CD4-positive, alpha-beta T cell treated with Interferon gamma for 1 hour (primary cell): ENCODE results near the gene CUL4A.
A peak's percentile ranks its signal among the peaks of the same experiment; 100 is the strongest.
"Not testable (repeated sequence)": the region's sequence is repeated elsewhere in the genome, so short reads cannot be mapped to it uniquely, and the experiment has no call there.

Experiments used
- DNase-seq: peaks from one replicate; pipeline ENCODE4 v3.0.0-alpha.2; 2020

CUL4A gene

DNA sequence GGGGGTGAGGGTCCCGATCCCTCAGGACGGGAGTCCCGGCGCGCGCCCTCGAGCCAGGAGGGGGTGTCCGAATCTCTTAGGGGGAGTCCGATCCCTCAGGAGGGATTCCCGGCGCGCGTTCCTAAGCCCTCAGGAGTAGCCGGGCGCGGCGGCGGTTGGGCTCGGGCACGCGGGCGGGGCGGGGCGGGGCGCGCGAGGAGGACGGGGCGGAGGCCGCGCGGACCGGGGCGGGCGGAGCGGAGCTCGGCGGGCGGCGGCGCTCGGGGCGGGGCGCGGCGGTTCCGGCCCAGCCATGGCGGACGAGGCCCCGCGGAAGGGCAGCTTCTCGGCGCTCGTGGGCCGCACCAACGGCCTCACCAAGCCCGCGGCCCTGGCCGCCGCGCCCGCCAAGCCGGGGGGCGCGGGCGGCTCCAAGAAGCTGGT lies at the start of gene CUL4A:
TSS of gene CUL4A (plus strand) at position 278 of the 423 bp plus-strand sequence. CDS start at position 293, 15 bp downstream.
- DNase-seq = peak; percentile 66

DNA sequence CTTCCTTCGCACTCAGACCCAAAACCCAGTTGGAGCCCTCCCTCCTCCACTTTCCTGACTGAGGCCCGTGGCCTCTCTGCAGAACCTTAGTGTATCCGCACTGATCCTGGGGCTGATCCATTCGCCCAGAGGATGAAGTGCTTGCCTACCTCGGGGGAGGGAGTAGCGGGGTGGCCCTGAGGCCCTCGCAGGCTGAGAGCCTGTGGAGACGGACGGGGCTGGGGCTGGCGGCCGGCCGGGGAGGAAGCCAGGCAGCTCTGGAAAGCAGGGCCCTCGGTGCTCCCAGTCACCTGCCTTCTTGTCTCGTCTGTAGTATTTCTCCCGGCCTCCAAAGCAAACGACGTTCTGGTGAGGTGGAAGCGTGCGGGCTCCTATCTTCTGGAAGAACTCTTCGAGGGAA lies 49.7 kb upstream of the CUL4A start:
- DNase-seq = no peak

DNA sequence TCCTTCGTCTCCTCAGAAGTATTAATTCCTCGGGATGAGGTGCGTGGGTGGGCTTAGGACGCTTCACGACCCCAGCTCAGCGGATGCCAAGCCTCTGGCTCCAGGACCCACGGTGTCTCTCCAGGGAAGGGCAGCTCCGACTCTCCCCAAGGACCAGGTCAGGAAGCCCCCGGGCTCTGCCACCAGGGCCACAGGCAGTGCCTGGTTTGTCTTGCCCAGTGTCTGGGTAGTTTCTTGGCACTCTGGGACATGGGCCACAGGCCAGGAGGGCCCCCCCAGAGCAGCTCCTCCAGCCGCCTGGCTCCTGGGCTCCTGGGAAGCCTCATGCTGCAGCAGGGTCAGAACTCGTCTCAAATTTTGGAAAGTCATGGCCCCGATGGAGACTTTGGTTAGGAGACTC lies 48.4 kb upstream of the CUL4A start:
- DNase-seq = no peak

DNA sequence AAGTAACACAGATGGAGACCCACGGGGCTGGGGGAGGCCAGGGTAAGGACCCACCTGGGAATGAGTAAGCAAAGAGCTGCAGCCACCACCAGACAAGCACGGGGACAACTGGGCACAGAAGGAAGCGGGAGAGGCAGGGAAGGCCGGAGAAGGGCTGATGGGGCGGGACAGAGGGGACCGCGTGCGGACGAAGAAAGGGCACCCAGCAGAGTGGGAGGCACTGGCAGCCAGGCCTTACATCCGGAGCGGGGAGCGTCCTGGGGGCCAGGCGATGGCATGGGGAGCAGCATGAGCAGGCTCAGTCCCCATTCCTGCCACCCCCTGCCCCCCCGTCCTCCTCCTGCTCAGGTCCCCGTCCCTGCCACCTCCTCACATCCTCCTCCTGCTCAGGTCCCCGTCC lies 48.0 kb upstream of the CUL4A start:
- DNase-seq = no peak

DNA sequence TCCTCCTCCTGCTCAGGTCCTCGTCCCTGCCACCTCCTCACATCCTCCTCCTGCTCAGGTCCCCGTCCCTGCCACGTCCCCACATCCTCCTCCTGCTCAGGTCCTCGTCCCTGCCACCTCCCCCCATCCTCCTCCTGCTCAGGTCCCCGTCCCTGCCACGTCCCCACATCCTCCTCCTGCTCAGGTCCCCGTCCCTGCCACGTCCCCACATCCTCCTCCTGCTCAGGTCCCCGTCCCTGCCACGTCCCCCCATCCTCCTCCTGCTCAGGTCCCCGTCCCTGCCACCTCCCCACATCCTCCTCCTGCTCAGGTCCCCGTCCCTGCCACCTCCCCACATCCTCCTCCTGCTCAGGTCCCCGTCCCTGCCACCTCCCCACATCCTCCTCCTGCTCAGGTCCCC lies 47.4 kb upstream of the CUL4A start:
- DNase-seq = not testable (repeated sequence)

DNA sequence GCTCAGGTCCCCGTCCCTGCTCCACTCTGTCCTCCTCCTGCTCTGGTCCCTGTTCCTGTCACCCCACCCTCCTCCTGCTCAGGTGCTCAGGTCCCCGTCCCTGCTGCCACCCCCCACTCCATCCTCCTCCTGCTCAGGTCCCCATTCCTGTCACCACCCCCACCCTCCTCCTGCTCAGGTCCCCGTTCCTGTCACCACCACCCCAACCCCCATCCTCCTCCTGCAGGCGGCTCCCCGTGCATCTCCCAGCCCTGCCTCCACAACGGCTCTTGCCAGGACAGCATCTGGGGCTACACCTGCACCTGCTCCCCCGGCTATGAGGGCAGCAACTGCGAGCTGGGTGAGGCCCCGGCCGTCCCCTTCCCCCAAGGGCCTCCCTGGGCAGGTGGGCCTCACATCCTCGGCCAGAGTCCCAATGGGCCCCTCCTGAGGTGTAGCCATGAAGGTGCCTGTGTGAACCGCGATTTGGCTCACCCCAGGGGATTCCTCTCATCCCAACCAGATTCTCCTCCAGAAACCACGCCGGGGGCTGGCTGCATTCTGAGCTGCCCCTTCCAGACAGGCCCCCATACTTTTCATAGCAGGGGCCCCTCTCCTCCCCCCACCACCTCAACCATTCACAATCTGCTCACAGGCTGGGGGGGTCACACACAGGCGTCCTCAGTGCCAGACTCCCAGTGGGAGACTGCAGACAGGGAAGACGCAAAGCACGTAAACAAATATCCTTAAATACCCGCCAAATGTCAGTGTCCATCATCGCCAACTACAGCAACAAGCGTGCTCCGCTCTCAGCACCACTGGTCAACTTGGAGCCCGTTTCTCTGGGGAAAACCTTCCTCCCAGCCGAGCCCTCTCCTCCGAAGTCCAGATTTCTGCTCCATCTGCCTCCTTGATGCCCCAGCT lies 46.4 kb upstream of the CUL4A start:
- DNase-seq = no peak

DNA sequence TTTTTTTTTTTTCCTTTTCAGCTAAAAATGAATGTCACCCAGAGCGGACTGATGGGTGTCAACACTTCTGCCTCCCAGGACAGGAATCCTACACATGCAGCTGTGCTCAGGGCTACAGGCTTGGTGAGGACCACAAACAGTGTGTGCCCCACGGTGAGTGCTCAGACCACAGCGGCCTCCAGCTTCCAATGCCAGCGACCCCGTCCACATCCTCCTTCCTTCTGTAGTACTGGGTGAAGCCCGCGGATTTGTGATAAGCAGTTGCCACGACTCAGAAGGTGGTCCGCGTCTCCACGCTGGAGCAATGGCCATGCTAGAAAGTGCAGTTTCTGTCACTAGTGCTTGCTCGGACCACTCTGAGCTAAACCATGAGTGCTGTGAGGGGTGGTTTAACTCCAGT lies 44.9 kb upstream of the CUL4A start:
- no peak for DNase-seq

DNA sequence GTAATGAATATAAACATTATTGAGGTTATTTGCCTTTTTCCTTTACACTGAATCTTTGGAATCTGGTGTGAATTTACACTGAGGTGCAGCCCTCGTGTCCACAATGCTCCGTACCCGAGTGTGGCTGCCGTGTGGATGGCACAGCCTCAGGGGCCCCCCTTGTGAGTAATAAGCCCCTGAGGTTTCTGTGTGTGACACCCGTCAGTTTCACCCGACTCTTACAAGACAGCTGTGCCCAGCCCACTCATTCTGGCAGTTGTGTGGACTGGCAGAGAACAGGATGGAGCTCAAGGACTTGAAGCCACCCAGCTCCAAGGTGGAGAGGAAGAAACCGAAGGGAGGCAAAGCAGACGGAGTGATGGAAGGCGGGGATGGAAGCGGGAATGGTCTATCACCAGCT lies 43.1 kb upstream of the CUL4A start:
- DNase-seq = no peak

DNA sequence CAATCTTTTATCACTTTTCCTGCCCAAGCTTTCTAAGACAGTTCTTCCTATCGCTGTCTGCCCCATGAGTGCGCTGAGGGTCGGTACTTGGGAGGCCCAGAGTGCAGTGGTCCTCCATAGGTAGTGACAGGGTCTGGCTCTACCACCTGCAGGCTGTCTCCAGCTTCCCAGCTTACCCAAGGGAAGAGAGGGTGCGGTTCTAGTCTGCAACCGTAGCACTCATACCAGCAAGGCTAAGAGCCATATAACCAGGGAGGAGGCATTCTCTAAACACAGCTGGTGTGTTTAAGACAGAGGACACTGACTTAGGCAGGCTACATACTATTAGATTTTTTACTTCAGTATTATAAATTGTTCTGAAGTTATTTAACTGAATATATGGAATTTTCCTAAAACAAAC lies 42.7 kb upstream of the CUL4A start:
- DNase-seq = no peak

DNA sequence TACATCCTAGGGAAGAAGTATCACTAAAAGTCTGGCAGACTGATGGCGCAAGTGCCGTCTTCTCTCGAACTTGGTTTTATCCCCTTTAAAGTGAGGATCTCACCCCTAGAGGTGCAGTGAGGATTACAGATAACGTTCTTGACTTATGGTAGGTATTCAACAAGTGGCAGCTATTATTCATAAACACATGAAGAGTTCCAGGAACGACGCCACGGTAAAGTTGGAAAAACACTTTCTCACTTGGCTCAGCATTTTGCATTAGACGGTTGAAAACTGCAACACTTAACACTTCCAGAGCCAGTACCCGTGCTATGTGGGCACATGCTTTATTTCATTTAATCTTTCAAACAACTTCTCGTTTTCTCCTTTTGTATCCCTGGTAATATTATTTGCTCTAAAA lies 42.3 kb upstream of the CUL4A start:
- DNase-seq = no peak

DNA sequence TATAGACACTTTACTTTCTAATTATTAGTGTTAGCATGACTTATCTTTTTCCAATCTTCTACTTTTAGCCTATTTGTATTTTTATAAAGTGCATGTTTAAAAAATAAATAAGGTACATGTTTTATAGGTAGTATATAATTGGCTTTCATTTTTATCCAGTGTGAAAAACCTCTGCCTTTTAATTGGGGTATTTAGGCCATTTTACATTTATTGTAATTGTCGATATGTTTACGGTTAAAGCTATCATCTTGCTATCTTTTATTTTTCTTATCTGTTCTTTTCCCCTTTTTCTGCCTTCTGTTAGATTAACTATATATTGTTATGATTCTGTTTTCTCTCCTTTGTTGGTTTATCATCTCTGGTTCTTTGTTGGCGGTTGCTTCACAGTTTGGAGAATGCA lies 41.8 kb upstream of the CUL4A start:
- DNase-seq = no peak

DNA sequence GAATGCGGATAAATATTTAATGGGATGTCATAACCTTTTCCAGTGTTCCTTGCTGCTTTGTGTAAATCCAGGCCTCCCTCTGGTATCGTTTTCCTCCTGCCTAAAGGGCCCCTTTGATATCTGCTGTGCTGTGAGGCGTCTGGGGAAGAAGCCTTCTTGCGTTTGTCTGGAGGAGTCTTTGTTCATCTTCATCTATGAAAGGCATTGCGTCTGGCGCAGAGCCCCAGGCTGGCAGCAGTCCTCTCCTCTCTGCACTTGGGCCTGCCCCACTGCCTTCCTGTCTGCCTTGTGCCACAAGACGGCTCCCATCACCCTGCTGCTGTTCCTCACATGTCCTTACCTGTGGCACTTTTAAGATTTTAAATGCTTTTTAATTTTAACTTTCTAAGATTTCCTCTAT lies 41.2 kb upstream of the CUL4A start:
- no peak for DNase-seq

DNA sequence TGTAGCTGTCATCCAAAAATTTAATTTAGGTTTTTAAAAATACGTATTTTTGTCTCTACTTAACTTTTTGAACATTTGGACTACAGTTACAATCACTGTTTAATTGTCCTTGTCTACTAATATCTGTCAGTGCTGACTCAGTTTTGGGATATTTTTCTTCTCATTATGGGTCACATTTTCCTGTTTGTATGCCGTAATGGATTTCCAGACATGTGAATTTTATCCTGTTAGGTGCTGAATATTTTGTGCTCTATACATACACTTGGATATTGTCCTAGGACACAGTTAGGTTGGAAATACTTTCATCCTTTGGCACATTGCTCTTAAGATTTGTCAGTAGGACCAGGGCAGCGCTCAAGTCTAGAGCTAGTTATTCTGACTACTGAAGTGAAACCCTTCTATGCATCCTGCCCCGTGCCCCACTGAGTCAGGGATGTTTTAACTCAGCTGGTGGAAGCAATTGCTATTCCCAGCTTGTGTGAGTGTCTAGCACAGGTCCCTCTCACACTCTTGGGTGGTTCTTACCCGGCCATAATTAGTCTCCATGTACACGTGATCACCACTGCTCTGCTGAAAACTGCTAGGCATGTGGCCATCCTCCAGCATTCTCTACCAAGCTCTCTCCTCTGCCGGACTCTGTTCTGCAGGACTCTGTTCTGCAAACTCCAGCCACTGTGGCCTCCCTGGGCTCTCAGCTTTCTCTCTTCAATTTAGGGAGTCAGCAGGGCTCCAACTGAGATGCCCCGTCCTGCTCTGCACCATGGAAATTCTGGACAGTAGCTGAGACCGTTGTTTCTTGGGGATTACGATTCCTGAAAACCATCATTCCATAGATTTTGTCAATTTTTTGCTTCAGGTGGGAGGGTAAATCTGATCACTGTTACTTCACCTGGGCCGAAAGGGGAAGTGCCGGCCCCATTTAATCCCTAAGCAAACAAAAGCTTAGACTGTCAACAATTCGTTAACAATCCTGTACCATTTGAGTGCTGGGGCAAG lies 39.8 kb upstream of the CUL4A start:
- DNase-seq = no peak

DNA sequence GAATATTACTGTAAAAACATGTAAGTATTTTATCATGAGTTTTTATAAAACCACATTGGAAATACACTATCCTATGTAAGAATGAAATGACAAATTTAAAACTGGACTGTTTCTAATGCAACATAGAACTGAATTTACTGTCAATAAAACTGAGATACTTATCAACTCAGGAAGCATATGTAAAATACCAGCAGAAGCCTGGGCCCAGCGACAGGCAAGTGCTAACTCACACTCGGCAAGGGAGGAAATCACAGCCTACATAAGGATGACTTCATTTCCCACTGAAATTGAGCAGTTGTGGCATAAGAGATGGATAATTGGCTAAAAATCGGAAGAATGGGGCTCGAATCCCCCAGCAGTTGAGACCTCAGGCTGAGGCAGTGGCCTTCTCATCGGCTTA lies 38.9 kb upstream of the CUL4A start:
- DNase-seq = no peak

DNA sequence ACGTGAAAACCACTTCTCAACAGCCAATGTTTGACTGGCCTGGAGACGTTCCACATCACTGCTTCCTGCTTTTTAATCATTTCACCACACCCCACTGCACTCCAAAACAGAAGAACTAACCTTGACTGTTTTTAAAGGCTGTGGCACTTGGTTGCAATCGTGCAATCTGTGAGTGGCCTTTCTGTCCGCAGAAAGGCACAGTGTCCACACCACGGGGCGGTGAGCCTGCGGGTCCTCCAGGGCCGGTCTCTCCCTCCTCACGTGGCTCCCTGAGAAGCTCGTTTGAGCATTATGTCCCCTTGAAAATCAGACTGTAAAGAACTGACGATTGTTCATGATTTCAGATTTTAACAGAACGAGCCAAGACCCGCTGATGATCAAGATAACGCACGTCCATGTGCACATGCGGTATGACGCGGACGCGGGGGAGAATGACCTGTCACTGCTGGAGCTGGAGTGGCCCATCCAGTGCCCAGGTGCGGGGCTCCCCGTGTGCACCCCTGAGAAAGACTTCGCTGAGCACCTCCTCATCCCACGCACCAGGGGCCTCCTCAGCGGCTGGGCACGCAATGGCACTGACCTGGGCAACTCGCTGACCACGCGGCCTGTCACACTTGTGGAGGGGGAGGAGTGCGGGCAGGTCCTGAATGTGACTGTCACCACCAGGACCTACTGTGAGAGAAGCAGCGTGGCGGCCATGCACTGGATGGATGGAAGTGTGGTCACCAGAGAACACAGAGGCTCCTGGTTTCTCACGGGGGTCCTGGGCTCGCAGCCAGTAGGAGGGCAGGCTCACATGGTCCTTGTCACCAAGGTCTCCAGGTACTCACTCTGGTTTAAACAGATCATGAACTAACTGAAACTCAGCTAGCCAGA lies 37.9 kb upstream of the CUL4A start:
- no peak for DNase-seq

DNA sequence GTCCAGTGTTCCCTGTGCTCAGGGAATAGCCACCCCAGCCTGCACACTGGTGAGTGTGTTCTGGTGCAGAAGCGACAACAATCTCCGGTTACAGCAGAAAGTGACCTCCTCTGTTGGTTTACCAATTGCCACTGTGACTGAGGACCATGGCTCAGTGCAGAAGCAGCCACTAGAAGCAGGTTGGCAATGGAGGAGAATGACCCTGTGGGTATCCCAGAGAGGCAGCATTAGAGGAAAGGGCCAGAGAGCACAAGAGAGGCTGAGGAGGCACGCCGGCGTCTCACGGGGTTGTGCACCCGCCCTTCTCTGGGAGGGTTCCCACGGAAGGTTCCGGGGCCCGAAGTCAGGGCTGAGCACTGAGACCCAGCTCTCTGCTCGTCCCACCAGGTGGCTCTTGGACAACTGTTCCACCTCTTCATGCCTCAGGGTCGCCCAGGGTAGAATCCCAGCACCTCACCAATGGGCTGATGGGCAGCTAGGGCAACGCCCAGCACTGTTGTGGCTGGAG lies 36.9 kb upstream of the CUL4A start:
- no peak for DNase-seq

DNA sequence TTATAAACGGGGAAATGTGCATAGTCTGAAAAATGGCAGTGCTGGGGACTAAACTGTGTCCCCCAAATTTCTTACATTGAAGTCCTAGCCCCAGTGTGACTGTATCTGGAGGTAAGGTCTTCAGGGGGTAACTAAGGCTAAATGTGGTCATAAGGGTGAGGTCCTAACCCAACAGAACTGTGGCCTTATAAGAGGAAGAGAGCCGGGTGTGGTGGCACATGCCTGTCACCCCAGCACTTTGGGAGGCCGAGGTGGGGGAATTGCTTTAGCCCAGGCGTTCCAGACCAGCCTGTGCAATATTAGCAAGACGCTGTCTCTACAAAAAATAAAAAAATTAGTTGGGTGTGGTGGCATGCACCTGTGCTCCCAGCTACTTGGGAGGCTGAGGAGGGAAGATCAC lies 33.1 kb upstream of the CUL4A start:
- DNase-seq = peak; percentile 80

DNA sequence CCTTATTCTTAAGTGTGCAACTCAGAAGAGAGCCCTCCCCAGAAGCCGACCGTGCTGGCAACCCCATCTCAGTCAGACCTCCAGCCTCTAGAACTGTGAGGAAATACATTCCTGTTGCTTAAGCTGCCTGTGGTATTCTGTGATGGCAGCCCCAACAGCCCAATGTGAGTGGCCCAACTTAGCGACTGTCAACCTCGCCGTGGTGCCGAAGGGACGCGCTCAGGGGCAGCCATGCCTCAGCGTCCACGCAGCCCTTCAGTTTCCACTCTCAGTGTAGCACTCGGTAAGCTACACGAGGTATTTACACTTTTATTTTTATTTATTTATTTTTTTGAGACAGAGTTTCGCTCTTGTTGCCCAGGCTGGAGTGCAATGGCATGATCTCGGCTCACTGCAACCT lies 32.6 kb upstream of the CUL4A start:
- DNase-seq = no peak

DNA sequence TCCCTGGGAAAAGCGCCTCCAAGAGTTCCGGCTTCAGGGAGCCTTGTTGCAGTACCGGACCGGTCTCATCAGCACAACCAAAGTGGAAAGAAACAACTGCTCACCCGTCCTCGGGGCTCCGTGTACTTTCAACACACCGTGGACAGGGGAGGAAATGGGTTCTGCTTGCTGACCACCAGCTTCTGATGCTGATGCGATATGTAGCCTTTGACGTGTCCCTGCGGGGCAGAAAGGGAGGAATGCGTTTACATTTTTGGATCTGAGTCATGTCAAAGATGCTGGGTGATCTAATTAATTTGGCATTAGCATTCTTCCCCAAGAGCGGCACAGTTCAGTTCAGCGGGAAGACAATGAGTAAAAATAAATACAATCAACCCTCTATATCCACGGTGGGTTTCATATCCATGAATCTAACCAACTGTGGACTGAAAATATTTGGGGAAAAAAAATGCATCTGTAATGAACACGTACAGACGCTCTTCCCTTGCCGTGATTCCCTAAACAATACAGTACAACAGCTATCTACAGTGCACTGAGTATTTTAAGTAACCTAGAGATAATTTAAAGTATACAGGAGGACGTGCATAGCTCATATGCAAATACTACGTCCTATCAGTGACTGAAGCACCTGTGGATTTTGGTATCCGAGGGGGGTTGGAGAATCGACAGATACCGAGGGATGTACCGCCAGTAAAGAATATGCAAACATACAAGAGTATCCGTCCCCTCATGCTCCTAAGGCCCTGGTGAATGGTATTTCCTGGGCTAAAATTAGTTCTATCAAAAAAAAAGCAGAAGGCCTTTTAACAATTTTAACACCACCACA lies 31.1 kb upstream of the CUL4A start:
- no peak for DNase-seq

DNA sequence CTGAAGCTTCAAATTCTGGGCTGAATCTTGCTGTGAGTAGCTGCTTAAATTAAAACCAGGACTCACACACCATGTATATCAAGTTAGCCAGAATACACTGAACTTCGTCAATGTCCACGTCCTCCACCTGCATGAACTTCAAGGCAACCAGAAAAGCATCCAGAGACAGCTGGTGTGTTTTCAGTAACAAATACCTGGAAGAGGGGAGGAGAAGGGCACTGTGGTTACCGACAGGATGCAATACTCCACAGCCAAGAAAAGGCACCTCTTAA lies 30.6 kb upstream of the CUL4A start:
- DNase-seq = no peak

DNA sequence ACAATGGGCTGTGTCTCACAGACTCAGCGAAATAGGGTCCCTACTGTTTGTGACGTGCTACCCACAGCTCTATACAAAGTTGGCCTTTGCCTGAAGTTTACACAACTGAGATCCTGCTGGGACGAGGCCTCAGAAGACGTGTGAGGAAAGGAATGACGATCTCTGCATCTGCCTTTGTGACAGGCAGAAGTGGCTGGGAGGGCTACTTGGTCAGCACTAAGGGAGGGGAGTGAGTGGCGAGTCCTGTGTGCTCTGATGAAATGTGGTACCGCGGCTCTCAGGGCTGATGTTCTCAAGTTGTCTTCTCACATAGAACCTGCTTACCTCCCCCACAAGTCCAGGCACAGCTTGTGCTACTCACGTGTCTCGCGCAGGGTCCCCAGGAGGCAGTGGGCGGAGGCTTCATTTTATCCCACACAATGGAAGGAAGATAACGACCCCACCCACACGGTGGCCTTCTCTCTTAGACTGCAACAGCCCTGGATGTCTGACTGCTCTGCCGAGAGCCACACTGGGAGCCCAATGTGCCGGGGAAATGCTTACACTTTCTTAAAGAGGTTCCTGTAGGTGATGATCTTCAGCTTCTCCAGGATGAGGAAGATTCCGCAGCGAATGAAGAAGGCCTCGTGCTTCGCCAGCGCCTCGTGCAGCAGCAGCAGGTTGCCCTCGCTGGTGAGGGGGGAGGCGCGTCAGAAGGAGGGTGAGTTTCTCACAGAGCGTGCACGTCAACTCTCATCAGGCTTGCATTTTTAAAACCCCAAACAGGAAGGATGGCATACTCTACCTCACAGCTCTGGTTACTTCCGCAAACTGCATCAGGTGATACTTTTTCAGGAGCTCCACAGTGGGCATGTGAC lies 29.8 kb upstream of the CUL4A start:
- no peak for DNase-seq
